HEK293 (cell line): Measurements from ENCODE around the gene TIGD2.

ENCODE experiments used
- ZNF169 ChIP-seq: fragments of 450-650 bp; formaldehyde crosslinking; IDR thresholded peaks from 2 replicates; pipeline ENCODE4 v1.5.1; 2016; ENCODE audit warnings: missing biosample characterization, missing genetic modification characterization
- ZNF571 ChIP-seq: fragments of 450-650 bp; formaldehyde crosslinking; IDR thresholded peaks from 2 replicates; pipeline ENCODE4 v1.5.0; 2017; ENCODE audit warnings: missing biosample characterization, missing genetic modification characterization

- TF ChIP-seq ZNF169 (tag by site-specific recombination) = no peak
- TF ChIP-seq ZNF571 (tag by site-specific recombination) = no peak
These were observed 10.5 kb upstream of the TIGD2 start for GRCh38 chr4:89100853-89101252.
